ENCODE data around the gene RIPPLY2.
"Not testable (repeated sequence)": the region's sequence is repeated elsewhere in the genome, so short reads cannot be mapped to it uniquely, and the experiment has no call there.

RIPPLY2 gene

DNA sequence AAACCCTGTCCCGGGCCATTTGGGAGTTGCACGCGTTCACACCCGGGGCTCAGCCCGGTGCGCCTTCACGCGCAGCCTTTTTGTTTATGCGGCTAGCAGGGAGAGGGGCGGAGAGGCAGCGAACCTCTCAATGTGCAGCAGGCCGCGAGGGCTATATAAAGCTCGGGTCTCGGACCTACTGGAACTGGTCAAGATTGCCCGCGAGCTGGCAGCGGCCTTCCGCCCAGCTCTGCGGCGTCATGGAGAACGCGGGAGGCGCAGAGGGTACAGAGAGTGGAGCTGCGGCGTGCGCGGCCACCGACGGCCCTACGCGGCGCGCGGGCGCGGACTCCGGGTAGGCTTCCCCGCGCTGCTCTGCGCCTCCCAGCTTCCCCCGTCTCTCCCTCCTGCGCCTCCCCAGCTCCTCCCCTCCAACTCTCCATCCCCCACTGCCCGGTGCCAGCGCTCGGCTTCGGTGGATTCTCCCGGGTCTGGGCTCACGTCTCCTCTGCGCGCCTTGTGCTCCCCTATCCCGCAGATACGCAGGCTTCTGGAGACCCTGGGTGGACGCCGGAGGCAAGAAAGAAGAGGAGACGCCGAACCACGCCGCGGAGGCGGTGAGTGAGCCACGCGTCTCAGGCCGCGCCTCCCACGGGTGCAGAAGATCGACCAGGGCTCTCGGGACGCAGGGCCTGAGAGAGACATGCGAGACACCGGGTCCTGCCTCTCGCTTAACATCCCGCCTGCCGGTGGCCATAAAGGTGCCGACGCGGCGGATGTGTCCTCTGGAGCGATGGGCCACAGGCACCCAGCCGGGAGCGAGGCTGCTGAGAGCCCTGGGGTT is at the start of gene RIPPLY2:
Gene RIPPLY2, plus strand, starts transcription at position 183 of the 823 bp plus-strand sequence. Its CDS starts 57 bp downstream, at position 240.
- DNase-seq (ENCODE audit: low spot score): no peak

DNA sequence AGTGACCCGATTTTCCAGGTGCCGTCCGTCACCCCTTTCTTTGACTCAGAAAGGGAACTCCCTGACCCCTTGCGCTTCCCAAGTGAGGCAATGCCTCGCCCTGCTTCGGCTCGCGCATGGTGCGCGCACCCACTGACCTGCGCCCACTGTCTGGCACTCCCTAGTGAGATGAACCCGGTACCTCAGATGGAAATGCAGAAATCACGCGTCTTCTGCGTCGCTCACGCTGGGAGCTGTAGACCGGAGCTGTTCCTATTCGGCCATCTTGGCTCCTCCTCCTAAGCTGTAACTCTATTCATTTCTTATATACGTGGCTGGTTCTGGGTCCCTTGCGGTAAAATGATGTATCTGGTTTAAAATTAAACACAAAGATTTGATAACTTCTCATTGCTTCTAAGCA is 49.7 kb upstream of the RIPPLY2 start:
- not testable (repeated sequence) for DNase-seq (ENCODE audit: low spot score)

DNA sequence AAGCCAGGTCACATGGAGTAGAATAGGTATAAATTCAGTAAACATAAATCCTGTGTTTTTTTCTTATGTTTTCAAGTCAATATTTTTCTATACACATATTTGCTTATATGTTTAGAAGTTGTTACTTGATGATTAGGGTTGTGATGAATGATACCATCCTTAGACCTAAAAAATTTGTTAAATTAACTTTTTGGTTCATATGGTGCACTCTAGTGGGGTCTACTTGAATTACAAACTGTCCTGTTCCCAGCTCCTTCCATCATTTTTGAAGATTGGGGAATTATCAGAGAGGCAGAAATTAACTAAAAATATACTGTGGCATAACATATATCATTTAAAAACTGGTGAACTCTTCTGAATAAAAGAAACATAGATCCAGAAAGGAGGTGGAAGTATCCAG is 48.3 kb upstream of the RIPPLY2 start:
- DNase-seq (ENCODE audit: low spot score): no peak

DNA sequence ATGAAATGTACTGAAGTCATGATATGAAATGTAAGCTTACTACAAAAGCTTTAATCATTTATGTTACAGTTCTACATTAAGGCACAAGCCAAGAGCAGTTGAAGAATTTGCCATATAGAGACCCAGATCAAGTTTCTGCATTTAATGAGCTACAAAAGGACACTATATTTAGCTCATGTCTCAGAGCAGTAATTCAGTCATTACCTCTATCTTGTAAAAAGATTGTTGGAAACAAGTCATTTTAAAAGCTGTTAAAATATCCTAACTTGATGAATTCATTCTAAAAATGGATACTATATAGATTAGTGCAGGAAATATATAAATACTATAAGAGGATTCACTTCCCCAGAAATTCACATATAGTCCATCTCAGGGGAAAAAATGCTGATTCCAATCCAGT is 45.2 kb upstream of the RIPPLY2 start:
- DNase-seq (ENCODE audit: low spot score): no peak

GRCh38 chr6:83808926-83809325 is 44.2 kb upstream of the RIPPLY2 start:
- no peak for DNase-seq (ENCODE audit: low spot score)

DNA sequence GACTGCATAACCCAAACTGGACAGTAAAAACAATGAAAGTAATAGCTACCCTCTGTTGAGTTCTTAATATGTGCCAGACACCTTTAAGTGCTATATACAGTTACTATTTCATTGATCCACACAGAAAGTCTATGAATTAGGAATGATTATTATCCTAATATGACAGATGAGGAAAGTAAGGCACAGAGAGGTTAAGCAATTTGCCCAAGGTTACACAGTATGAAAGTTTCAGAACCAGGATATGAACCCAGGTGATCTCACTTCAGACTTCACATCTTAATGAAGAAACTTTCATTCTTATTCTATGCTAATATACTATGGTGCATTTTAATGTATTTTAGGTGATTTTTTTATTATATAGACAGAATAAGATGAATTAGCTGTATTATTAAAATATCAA is 40.6 kb upstream of the RIPPLY2 start:
- DNase-seq (ENCODE audit: low spot score): no peak

GRCh38 chr6:83815631-83816272 is 37.4 kb upstream of the RIPPLY2 start:
- DNase-seq (ENCODE audit: low spot score): no peak

DNA sequence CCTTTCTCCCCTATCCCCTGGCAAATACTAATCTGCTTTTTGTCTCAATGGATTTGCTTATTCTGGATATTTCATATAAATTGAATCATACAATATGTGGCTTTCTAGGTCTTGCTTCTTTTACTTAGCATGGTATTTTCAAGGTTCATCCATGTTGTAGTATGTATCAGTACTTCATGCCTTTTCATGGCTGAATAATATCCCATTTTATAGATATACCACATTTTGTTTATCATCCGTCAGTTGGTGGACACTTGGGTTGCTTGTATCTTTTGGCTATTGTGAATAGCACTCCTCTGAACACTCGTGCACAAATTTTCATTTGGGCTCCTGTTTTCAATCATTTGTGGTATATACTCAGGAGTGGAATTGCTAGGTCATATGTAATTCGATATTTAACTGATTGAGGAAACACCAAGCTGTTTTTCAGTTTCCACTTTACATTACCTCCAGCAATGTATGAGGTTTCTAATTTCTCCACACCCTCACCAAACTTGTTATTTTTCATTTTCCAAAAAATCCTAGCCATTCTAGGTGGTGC is 30.5 kb upstream of the RIPPLY2 start:
- no peak for DNase-seq (ENCODE audit: low spot score)

- no peak for DNase-seq (ENCODE audit: low spot score)
Measured at GRCh38 chr6:83824388-83824801, 28.8 kb upstream of the RIPPLY2 start.

DNA sequence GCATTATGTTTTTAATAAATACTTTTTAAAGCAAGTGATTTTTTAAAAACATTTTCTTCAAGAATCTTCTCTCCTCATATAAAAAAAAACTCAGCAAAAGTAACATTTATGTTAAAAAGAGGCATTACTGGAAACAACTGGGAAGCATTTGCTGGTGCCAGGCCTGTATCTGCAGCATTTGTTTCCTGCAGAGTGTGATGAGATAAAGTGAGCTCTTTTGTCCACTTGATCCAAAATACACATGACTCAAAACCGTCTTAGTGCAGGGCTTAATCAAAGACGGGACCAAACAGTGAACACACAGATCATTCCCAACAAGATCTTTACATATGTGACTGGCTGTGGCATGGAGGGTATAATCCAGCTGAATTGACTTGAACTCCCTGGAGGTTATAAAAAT is 28.3 kb upstream of the RIPPLY2 start:
- DNase-seq (ENCODE audit: low spot score): no peak

GRCh38 chr6:83827050-83827449 is 26.1 kb upstream of the RIPPLY2 start:
- no peak for DNase-seq (ENCODE audit: low spot score)

- DNase-seq (ENCODE audit: low spot score): no peak
Measured at GRCh38 chr6:83838727-83839126, 14.4 kb upstream of the RIPPLY2 start.

GRCh38 chr6:83844170-83844569 is 9.0 kb upstream of the RIPPLY2 start:
- DNase-seq (ENCODE audit: low spot score): no peak

- DNase-seq (ENCODE audit: low spot score): no peak
Measured at GRCh38 chr6:83846291-83846690, 6.9 kb upstream of the RIPPLY2 start.

- no peak for DNase-seq (ENCODE audit: low spot score)
Measured at GRCh38 chr6:83847179-83847578, 6.0 kb upstream of the RIPPLY2 start.

- DNase-seq (ENCODE audit: low spot score): no peak
Measured at GRCh38 chr6:83849127-83849526, 4.0 kb upstream of the RIPPLY2 start.

DNA sequence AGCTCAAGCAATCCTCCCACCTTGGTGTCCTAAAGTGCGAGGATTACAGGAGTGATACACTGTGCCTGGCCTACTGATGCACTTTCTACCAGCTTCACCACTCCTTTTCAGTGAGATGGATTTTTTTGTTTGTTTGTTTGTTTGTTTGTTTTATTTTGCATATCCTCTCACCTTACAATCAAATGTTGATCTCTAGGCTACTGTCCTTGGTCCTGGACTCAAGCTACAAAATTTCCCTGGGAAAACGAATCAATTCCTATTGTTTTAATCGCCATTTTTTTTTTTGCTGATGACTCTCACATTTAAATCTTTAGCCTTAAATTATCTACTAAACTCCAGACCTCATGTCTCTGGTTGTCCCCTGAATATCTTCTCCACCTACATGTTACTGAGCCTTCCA is 3.5 kb upstream of the RIPPLY2 start:
- no peak for DNase-seq (ENCODE audit: low spot score)

- DNase-seq (ENCODE audit: low spot score): no peak
Measured at GRCh38 chr6:83852528-83853177, 507 bp upstream of the RIPPLY2 start.

DNA sequence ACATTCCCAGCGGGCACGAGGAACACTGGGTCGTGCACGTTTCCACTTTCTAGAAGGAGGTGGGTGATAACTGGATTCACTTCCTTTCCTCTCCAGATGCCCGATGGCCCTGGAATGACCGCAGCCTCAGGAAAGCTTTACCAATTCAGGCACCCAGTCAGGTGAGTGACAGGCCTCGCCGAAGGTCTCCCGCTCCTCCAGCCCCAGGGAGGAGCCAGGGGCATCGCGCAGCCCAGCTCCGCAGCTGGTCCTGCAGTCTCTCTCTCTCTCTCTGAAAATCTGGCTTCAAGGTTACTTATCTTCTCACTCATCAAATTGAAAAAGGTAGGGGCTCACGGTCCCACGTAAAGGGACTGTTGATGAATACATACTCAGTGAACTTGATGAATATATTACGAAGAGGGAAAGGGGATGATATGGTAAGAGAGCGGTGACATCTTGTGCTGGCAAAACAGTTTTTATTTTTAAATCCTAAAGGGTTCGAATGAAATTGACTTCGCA is 891 bp downstream of the RIPPLY2 start:
- DNase-seq (ENCODE audit: low spot score): no peak

- no peak for DNase-seq (ENCODE audit: low spot score)
Measured at GRCh38 chr6:83854766-83855165, 1.6 kb downstream of the RIPPLY2 start.

DNA sequence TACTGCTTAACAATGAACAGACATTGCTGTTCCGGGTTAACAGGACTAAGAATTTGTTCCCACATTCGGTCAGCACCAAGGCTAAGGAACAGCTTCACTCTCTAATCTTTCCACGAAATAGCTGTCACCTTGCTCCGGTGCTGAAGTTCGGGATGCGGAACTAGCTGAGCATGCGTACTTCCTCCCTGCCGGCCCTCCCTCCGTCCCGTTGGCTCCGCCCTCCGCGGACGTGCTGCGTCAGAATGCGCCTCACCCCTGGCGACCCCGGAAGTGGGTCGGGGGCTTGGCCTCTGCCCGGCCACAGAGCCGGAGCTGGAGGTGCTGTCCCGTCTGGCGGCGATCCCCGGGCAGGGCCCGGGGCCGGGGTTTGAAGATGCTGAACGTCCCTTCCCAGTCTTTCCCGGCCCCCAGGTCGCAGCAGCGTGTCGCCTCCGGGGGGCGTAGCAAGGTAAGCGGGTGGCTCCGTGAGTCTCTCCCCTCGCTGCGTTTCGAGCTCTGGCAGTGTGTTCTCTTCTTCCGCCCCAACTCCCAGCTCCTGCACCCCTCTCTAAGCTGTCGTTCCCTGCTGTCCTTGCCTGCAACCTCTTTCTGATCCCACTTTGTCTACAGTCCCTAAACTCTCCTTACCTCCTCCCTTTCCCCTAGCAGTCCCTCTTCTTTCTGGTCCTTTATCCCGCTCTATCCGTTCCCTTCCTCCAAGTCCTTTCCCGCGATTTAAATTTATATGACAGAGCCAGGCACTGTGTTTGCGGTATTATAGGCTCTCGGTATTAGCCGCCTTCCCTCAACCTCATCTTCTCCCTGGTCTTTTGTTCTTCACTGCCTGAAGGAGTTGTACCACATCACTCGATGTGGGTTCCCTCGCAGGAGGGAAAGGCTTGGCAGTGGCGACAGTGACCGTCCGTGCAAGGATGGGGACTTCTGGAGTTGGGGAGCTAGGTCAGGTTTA is 6.5 kb downstream of the RIPPLY2 start, which contains the start of gene CYB5R4:
Gene CYB5R4, plus strand, starts transcription at position 280 of the 949 bp plus-strand sequence. Its CDS starts 94 bp downstream, at position 374.
- peak; percentile 93 for DNase-seq (ENCODE audit: low spot score)
